ENCODE results near the gene RAB11A.

DNA sequence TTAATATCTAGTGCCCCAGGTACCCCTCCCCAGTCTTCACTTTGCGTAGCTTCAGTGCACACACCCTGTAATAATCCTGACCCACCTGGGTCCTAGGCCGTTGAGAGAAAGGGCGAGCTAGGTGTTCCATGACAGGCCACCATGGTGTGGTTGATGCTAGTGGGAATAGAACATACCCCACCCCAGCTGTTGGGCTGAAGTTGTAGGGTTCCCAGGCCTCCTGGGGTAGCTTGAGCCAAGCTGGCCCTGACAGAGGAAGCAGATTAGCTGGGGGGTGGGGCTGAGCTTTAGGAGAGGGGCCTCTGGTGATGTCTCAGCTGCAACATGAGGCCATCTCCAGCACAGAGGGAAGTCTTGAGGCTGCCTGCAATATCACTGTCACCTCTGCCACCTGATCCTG lies 40.5 kb downstream of the RAB11A start:
- TF ChIP-seq, protein P1, sequence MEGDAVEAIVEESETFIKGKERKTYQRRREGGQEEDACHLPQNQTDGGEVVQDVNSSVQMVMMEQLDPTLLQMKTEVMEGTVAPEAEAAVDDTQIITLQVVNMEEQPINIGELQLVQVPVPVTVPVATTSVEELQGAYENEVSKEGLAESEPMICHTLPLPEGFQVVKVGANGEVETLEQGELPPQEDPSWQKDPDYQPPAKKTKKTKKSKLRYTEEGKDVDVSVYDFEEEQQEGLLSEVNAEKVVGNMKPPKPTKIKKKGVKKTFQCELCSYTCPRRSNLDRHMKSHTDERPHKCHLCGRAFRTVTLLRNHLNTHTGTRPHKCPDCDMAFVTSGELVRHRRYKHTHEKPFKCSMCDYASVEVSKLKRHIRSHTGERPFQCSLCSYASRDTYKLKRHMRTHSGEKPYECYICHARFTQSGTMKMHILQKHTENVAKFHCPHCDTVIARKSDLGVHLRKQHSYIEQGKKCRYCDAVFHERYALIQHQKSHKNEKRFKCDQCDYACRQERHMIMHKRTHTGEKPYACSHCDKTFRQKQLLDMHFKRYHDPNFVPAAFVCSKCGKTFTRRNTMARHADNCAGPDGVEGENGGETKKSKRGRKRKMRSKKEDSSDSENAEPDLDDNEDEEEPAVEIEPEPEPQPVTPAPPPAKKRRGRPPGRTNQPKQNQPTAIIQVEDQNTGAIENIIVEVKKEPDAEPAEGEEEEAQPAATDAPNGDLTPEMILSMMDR (IDR thresholded peaks at IDR 0.05) = no peak
- no peak for TF ChIP-seq POLR2A (IDR thresholded peaks at IDR 0.05)
- no peak for TF ChIP-seq POLR2AphosphoS5 (IDR thresholded peaks at IDR 0.05; ENCODE audit: insufficient read depth in 1 of 2, low read depth in 1 of 2)
